ENCODE data around the gene MXD4. TPM values are rescaled to one million over a fixed set of nuclear protein-coding genes. Genes with fewer than 3 reads are reported as not detected.
A peak's percentile ranks its signal among the peaks of the same experiment; 100 is the strongest.

Gene MXD4
- total RNA-seq, 4 donors from 2014 or later, result 33.3 to 62.6 (median 47.6) TPM

DNA sequence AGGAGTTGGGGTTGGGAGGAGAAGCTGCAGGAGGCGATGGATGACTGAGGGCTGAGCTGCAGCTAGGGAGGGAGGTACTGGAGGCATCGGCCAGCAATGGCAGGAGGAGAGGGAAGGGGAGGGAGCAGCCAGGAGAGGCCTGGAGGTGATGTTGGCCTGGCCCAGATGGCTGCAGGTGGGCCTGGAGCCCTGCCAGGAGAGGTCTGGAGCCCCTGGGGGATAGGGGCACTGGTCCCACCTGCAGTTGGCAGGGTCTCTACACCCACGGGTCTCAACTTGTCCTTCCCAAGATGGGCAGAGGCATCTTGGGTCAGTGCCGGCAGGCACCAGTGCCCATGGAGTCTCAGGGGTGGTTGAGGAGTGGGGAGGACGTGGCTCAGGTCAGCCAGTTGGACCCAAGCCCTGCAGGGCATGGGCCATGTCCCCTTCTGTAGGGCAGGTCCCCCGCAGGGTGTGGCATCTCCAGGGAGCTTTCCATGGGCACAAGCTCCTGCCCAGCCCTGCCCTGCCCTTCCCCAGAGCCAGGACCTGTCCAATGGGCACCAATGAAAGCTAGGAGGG is 2.7 kb upstream of the MXD4 start:
- WGBS, 2 donors, result 74 to 78% methylated on average over 5 of the region's 6 CpGs
- TF ChIP-seq, protein P1, sequence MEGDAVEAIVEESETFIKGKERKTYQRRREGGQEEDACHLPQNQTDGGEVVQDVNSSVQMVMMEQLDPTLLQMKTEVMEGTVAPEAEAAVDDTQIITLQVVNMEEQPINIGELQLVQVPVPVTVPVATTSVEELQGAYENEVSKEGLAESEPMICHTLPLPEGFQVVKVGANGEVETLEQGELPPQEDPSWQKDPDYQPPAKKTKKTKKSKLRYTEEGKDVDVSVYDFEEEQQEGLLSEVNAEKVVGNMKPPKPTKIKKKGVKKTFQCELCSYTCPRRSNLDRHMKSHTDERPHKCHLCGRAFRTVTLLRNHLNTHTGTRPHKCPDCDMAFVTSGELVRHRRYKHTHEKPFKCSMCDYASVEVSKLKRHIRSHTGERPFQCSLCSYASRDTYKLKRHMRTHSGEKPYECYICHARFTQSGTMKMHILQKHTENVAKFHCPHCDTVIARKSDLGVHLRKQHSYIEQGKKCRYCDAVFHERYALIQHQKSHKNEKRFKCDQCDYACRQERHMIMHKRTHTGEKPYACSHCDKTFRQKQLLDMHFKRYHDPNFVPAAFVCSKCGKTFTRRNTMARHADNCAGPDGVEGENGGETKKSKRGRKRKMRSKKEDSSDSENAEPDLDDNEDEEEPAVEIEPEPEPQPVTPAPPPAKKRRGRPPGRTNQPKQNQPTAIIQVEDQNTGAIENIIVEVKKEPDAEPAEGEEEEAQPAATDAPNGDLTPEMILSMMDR (IDR thresholded peaks at IDR 0.05), result no peak
- no peak for TF ChIP-seq POLR2A (IDR thresholded peaks at IDR 0.05)
- H3K4me3 ChIP-seq (ENCODE audit: low read depth, poor library complexity, severe bottlenecking), result no peak overlapping the region
- intact Hi-C loops (cut with DNase I; ENCODE audit: low total_unique reads), result no loop called here
- no peak for DNase-seq (ENCODE audit: low spot score in 2 of 2)

DNA sequence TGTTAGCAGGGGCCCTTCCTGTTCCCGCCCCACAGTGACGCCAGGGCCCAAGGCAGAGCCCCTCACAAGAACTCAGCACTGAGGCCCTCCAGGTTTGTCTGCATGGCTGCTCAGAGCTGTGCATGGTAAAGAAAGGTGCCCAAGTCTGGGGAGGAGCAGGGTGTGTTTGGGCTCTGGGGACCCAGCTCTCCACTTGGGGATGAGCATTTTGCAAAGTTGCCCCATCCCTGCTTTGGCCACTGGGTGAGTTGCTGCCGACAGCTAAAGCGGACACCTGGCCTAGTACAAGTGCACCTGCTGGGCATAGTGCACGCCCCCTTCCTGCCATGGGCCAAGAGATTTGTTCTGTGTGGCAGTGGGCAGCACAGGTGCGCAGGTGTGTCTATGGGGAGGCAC is 2.0 kb upstream of the MXD4 start:
- WGBS, 2 donors, result 80 to 86% methylated on average over 6 of the region's 6 CpGs
- no peak for DNase-seq (ENCODE audit: low spot score in 2 of 2)
- intact Hi-C loops (cut with DNase I; ENCODE audit: low total_unique reads), result no loop called here
- H3K4me3 ChIP-seq (ENCODE audit: low read depth, poor library complexity, severe bottlenecking), result no peak overlapping the region
- TF ChIP-seq, protein P1 (IDR thresholded peaks at IDR 0.05), result no peak
- TF ChIP-seq POLR2A (IDR thresholded peaks at IDR 0.05), result no peak

DNA sequence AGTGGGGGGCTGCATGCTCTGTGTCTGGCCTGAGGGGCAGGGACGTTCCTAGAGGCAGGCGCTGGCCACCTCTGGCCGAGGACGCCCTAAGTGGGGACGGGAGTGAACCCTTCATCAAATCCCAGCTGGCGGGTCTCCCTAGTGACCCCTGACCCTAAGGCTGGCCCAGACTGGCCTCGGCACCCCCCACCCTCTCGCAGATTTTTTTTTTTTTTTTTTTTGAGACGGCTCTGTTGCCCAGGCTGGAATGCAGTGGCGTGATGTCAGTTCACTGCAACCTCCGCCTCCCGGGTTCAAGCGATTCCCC is 988 bp upstream of the MXD4 start:
- TF ChIP-seq POLR2A (IDR thresholded peaks at IDR 0.05), result no peak
- intact Hi-C loops (cut with DNase I; ENCODE audit: low total_unique reads), result no loop called here
- H3K4me3 ChIP-seq (ENCODE audit: low read depth, poor library complexity, severe bottlenecking), result no peak overlapping the region
- WGBS, 2 donors, result 48 to 56% methylated on average over 13 of the region's 13 CpGs
- no peak for DNase-seq (ENCODE audit: low spot score in 2 of 2)

DNA sequence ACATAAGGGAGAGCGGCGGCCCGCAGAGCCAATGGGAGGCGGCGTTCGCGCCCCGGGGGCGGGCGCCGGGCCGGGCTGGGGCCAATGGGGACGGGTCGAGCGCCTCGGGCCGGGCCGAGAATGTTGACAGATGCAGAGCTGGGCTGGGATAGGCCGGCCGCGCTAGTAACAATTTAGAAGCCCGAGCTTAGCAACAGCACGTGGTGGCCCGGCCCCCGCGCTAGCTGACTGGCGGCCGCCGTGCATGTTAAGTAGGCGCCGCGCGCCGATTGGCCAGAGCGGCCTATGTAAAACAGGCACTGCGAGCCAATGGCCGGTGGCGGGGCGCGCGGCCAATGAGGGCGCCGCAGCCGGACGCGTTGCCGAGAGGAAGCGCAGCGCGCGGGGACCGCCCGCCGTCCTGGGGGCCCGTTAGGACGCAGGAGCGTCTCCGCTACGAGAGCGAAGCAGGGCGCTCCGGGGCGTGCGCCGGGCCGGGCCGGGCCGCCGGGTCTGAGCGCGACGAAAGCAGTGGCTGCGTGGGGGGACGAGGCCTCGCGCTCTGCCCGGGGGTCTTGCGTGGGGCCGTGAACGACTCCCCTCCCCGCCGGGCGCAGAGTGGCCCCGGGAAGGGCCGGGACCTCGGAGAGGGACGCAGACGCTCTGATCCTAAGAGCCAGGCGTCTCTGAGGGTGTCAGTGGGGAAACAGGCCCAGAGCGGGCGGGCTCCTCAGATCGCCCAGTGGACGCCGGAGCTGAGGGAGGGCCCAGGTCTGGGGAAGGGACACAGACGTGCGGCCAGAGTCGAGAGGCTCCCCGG is 435 bp upstream of the MXD4 start:
- DNase-seq (ENCODE audit: low spot score in 2 of 2), result peak; percentile 99 to 100
- intact Hi-C loops (cut with DNase I; ENCODE audit: low total_unique reads), result no loop called here
- WGBS, 2 donors, result 0 to 1% methylated on average over 33 to 37 of the region's 98 CpGs
- H3K4me3 ChIP-seq (ENCODE audit: low read depth, poor library complexity, severe bottlenecking), result peak overlapping the region; percentile 37
- TF ChIP-seq, protein P1 (IDR thresholded peaks at IDR 0.05), result no peak
- TF ChIP-seq POLR2A (IDR thresholded peaks at IDR 0.05), result peak in 1 of 2 donors; percentile 61

DNA sequence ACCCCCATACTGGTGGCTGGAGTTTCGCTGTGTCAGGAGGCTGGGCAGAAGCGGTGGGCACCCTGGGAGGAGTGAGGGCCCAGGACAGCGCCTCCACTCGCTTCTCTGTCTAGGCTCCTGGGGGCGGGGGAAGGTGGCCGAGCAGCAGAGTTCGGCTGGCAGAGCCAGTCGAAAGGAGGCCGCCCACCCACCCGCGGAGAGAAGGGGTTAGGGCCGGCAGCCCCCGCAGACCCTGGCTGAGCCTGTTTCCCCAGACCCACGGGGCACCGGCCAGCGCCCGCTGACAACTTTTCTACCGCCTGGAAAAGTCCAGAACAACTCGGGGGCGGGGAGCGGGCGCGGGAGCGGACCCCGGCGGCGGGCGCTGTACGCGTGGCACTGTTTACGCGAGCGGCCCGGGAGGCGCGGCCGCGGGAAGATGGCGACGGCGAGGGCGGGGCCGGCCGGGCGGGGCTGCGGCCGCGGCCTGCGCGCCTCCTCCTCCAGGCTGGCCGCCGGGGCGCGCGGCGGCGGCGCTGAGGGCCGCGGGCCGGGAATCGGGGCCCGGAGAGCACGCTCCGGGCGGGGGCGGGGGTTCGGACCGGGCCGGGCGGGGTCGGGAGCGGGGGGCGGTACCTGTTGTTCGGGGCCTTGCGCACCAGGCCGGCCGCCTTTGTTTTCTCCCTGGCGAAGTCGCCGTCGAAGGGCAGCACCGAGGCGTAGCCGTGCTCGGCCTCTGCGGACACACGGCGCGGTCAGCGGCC is 628 bp downstream of the MXD4 start:
- intact Hi-C loops (cut with DNase I; ENCODE audit: low total_unique reads), result no loop called here
- TF ChIP-seq, protein P1 (IDR thresholded peaks at IDR 0.05), result no peak
- TF ChIP-seq POLR2A (IDR thresholded peaks at IDR 0.05), result no peak
- 0 to 1% methylated on average over 4 to 31 of the region's 91 CpGs for WGBS, 2 donors
- peak in 1 of 2 donors; percentile 87 for DNase-seq (ENCODE audit: low spot score in 2 of 2)
- peak overlapping the region; percentile 67 for H3K4me3 ChIP-seq (ENCODE audit: low read depth, poor library complexity, severe bottlenecking)
